GM12864 (cell line): ENCODE data around the gene ATP1A2.

Experiments used
- DNase-seq: peaks from one replicate; pipeline ENCODE4 v3.0.0-alpha.2; 2011; ENCODE audit warnings: low read depth
- H3K4me3 ChIP-seq: 2 replicates; pipeline ENCODE4 v1.5.1; 2011; ENCODE audit warnings: mild to moderate bottlenecking, low read depth, low read length, control low read depth
- TF ChIP-seq, protein P1 (sequence below): IDR thresholded peaks from 2 replicates; pipeline ENCODE4 v1.5.1; 2011; ENCODE audit warnings: low read depth, mild to moderate bottlenecking, moderate library complexity, low read length, control low read depth, inconsistent platforms; ENCODE audit errors: missing control alignments

The ATP1A2 gene

DNA sequence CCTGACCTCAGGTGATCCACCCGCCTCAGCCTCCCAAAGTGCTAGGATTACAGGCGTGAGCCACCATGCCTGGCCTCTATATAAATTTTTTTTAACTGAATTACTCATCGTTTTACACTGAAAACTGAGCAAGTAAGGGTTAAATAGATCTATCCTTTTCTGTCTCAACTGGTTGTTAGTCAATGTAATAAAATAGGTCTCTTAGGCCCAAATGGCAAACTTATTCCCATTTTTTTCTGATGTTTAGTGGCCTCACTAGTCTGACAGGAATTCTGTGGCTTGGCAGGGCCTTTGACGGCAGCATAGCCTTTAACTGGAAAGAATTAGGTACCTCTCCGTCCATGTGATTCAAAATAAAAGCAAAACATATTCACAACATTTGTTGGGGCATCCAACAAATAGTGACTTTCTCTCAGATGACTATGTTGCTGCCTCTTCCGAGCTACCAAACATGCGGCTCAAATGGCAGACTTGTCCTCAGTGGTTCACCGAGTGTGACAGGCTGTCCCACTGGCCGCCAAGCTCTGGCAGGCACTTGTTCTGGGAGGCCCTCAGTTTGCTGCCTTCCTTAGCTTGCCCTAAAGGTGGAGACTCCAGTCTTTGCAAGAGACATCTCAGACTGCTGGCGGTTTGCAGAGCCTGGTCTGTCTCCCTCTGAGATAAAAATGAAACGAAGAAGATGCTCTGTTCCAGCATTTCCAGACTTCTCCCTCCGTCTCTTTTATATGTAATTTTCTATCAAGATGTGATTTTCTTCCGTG lies 53.2 kb downstream of the ATP1A2 start:
- no peak for DNase-seq
- TF ChIP-seq, protein P1, sequence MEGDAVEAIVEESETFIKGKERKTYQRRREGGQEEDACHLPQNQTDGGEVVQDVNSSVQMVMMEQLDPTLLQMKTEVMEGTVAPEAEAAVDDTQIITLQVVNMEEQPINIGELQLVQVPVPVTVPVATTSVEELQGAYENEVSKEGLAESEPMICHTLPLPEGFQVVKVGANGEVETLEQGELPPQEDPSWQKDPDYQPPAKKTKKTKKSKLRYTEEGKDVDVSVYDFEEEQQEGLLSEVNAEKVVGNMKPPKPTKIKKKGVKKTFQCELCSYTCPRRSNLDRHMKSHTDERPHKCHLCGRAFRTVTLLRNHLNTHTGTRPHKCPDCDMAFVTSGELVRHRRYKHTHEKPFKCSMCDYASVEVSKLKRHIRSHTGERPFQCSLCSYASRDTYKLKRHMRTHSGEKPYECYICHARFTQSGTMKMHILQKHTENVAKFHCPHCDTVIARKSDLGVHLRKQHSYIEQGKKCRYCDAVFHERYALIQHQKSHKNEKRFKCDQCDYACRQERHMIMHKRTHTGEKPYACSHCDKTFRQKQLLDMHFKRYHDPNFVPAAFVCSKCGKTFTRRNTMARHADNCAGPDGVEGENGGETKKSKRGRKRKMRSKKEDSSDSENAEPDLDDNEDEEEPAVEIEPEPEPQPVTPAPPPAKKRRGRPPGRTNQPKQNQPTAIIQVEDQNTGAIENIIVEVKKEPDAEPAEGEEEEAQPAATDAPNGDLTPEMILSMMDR, result no peak
- H3K4me3 ChIP-seq, result no peak overlapping the region

DNA sequence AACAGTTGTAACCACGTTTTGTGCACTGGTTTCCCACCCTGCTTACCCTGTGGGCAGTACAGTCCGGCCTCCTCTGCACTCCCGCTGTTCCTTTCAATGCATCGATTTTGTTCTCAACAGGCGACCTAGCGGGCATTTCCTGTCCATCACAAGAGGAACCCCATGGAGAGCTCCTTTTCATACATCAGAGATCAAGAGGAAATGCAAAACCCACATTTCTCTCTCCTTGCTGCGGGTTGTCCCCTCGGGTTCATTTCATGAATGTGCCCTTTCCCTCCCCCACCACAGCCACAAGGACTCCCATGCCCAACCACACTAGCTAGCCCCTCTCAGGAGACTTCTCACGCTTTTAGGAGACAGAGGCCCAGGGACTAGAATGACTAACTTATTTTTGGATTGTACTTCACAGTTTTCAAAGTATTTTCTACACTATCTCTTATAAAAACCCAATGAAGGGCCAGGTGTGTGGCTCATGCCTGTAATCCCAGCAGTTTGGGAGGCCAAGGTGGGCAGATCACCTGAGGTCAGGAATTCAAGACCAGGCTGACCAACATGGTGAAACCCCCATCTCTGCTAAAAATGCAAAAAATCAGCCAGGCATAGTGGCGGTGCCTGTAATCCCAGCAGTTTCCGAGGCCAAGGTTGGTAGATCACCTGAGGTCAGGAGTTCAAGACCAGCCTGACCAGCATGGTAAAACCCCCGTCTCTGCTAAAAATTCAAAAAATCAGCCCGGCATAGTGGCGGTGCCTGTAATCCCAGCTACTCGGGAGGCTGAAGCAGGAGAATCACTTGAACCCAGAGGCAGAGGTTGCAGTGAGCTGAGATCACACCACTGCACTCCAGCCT lies 54.2 kb downstream of the ATP1A2 start:
- TF ChIP-seq, protein P1, result no peak
- H3K4me3 ChIP-seq, result no peak overlapping the region
- peak; percentile 45 for DNase-seq

DNA sequence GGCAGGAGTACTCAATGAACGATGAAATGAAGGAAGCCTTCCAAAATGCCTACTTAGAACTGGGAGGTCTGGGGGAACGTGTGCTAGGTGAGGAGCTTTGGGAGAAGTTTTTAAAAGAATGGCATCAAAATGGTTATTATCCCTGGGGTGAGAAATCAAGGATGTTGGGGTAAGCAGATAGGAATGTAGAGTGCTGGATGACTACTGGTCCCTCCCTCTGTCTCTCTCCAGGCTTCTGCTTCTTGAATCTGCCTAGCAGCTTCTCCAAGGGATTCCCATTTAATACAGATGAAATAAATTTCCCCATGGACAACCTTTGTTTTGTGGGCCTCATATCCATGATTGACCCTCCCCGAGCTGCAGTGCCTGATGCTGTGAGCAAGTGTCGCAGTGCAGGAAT lies 55.8 kb downstream of the ATP1A2 start:
- TF ChIP-seq, protein P1, result no peak
- H3K4me3 ChIP-seq, result no peak overlapping the region
- DNase-seq, result no peak

DNA sequence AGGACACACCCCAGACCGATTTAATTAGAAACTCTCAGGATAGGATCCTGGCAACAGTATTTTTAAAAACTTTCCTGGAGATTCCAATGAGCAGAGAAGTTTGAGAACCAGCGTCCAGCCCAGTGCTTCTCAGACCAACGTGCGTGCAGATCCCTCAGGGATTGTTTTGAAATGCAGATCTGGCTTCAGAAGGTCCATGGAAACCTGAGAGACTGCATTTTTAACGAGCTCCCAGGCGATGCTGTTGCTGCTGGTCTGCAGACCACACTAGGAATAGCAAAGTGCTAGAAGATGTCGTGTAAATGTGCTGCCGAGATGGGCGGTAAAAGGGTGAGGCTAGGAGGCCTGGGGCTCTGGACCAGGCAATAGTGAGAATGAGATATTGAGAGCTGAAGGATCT lies 56.4 kb downstream of the ATP1A2 start:
- TF ChIP-seq, protein P1, result no peak
- H3K4me3 ChIP-seq, result no peak overlapping the region
- no peak for DNase-seq

DNA sequence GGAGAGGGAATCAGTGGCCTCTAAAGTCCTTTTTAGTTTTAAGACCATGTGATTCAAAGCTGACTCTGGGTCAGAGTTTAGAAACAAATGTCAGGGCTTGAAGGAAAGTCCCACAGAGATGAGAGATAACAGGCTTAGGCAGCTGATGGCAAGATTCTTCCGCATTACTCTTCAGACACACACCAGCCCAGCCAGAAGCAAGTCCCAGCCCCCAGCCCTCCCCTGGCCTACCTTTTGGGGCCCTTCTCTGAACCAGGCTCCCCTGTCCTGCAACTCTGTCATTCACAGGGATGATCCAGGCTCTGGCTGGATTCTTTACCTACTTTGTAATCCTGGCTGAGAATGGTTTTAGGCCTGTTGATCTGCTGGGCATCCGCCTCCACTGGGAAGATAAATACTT lies 61.7 kb downstream of the ATP1A2 start:
- H3K4me3 ChIP-seq, result no peak overlapping the region
- no peak for DNase-seq
- TF ChIP-seq, protein P1, result no peak

DNA sequence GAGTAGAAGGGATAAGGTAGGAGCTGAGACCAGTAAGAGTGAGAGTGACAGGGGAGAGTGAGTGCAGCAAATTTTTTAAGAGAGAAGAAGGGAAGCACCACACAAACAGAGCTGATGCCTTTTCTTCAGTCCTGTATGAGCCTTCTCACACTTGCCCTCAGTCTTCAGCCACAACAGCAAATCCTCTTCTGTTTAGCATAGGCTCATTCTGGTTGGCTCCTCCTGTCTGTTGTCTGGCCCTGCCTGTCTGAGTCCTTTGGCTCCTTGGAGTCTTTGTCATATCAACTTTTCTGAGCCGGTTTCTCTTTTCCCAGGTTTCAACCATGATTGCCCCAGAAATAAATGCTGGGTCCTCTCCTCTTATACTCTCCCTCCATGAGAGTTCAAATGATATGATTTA lies 62.1 kb downstream of the ATP1A2 start:
- DNase-seq, result no peak
- TF ChIP-seq, protein P1, result no peak
- no peak overlapping the region for H3K4me3 ChIP-seq
